Cerebellar nuclear complex (tissue), 1 donor: ENCODE results near the gene LFNG.

Experiments used
- DNase-seq, 2 experiments: peaks; one replicate each; lab custom pipeline; 2025; lab: John Stamatoyannopoulos, UW

The LFNG gene

GRCh38 chr7:2484868-2485267, 34.7 kb upstream of the LFNG start:
- DNase-seq, result no peak

- no peak for DNase-seq
These were observed 31.8 kb upstream of the LFNG start for GRCh38 chr7:2487586-2488271.

- DNase-seq, result no peak
These were observed 31.3 kb upstream of the LFNG start for GRCh38 chr7:2488272-2488645.

DNA sequence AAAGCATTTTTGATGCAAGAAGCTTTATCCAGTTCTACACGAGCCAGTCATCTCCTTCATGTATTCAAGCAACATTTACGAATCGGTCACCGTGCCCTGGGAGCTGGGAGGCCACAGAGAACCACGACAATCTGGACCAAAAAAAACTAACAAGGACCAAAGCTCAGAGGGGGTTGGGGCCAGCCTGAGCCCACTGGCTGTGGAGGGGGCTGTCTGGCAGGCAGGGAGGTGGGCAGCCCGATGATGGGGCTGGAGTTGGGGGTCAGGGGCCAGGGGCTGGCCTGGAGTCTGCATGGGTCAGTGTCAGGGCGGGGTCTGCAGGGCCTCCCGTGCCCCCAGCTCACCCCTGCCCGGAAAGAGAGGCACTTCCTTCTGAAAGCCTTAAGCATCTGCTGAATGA, 30.9 kb upstream of the LFNG start:
- no peak for DNase-seq

- DNase-seq, result no peak
These were observed 29.4 kb upstream of the LFNG start for GRCh38 chr7:2490181-2490651.

DNA sequence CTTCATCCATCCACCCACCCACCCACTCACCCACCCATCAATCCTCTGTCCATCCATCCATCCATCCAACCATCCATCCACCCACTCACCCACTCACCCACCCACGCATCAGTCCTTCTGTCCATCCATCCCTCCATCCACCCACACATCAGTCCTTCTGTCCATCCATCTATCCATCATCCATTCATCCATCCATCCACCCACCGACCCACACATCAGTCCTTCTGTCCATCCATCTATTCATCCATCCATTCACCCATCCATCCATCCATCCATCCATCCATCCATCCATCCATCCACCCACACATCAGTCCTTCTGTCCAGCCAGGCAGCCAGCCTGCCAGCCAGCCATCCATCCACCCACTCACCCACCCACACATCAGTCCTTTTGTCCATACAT, 27.5 kb upstream of the LFNG start:
- DNase-seq, result no peak

DNA sequence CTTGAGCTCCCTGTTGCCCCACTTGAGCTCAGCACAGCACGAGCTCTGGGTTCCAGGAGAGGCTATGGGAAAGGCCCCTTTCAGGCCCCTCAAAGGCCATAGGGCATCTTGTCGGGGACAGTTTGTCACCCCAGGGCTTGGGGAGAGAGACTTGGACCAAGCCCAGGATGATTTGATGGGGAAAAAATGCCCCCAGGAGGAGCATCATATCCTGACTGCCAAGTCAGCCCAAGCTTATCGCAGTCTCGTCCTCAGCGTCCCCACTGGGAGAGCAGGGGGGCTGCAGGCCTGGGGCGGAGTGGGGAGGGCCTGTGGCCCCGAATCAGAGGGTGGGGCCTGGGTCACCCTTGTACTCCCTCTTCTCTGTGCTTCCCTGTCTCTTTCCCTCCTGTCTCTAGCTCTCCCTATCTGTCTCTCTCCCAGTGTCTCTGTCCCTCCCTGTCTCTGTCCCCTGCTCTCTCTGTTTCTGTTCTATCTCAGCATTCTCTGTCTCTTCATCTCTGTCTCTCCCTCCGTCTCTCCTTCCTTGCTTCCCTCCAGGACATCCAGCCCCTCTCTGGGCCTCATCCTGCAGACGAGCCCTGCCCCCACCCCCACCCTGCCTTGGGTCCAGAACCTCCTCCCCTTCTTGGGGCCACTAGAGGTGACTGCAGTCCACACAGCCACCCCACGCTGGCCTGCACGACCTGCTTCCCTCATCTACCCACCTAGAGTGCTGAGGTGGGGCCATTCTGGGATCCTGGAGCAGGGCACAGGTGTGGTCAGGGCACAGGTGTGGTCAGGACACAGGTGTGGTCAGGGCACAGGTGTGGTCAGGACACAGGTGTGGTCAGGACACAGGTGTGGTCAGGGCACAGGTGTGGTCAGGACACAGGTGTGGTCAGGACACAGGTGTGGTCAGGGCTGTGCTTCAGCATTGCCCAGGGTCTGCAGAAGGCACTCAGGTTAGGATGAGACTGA, 26.1 kb upstream of the LFNG start:
- no peak for DNase-seq

- DNase-seq, result no peak
These were observed 25.1 kb upstream of the LFNG start for GRCh38 chr7:2494191-2495130.

DNA sequence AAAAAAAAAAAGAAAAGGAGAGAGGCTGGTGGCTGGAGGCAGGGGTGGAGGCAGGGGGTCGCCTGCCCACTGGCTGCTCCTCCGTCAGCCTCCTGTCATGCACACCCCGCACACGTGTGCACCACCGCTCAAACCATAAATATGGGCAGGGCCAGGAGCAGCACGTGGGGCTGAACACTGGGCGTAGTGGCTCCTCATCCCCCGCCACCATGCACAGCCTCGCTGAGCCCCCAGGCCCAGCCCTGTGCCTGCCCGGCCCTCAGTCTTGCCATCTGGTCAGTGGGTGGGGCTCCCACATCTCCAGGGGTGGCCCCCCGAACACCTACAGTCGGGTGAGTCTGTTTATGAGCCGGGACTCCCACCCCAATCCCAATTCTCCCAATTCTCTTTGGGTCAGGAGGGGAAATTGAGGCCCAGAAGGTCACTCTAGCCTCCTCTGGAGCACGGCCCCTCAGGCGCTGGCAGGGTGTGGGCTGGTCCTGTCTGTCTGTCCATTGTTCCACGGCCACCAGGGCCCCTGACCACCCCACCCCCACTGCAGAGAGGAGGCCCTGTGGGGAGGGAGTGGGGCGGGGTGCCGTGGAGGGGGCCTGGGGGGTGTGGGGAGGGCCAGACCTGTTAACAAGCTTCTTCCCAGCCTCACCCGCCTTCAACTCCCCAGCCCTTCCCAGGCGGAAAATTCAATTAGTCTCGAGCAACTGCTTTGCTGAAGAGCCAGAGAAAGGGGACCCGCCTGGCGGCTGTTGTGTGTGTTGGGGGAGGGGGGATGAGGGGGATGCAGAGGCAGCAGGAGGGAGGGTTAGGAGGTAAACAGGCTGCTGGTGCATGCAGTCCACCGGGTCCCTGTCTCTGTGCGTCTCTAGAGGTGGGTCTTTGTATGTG, 23.9 kb upstream of the LFNG start:
- no peak for DNase-seq

GRCh38 chr7:2496375-2496774, 23.2 kb upstream of the LFNG start:
- no peak for DNase-seq

GRCh38 chr7:2497065-2497464, 22.5 kb upstream of the LFNG start:
- DNase-seq, result no peak

- no peak for DNase-seq
These were observed 21.9 kb upstream of the LFNG start for GRCh38 chr7:2497500-2498336.

DNA sequence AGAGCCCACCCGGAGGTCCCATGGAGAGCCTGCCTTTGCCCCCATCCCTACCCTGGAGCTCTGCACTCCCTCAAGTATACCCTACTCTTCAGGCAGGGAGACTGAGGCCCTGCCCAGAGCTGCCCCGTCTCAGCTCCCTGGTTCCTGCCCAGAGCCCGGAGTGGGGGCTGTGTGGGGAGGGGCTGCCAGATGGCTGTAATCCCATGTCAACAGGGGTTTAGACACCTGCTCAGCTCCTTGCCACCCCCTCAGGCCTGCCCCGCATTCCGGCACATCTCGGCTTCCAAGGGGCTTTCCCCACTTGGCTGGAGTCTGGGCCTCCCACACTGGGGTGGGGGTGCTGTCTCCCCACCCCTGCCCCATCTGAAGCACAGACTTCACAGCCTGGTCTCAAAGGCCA, 20.9 kb upstream of the LFNG start:
- DNase-seq, result no peak

GRCh38 chr7:2499181-2499580, 20.4 kb upstream of the LFNG start:
- DNase-seq, result no peak

DNA sequence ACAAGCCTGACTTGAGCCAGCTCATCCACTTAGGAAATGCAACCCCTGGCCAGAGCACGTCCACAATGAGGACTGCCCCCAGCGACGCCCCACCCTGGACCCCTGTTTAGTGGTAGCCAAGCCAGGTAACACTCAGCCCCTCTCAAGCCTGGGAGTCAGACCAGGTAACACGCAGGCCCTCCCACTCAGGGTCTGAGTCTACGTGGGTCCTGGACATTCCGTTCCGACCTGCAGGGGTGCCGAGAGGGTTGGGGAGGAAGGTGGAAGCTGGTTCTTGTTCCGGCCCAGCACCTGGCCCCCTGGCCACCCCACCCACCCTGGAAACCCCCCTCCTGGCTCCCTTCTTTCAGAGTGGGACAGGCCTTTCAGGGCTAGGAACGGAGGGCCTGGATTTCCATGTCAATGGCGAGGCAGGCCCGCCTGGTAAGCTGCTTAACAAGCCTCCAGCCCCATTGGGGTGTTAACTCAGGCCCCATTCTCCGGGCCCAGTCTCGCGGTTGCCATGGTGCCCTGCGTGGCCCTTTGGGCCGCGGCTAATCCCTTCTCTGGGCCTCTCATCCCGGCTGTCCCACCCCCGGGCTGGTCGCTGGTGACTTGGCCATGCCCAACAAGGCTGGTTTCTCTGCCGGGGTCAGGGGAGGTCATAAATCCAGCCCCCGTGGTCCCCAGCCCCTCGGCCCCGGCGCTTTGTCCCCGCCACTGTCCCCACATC, 19.7 kb upstream of the LFNG start:
- DNase-seq, result no peak

DNA sequence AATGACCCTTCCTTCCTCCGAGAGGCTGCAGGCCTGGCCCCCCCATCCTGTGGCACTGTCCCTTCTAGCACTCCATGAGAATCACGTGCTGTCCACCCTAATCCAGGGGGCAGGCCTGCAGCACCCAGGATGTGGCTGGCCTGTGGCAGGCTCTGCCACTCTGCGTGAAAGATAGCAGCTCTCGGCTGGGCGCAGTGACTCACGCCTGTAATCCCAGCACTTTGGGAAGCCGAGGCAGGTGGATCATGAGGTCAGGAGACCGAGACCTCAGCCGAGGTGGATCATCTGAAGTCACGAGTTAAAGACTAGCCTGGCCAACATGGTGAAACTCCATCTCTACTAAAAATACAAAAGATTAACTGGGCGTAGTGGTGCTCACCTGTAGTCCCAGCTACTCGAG, 18.9 kb upstream of the LFNG start:
- no peak for DNase-seq

- DNase-seq, result no peak
These were observed 17.5 kb upstream of the LFNG start for GRCh38 chr7:2501947-2502646.

GRCh38 chr7:2502647-2502966, 17.0 kb upstream of the LFNG start:
- DNase-seq, result no peak
